Measurements from ENCODE around the gene ACVR1C.
"Not testable (repeated sequence)": the region's sequence is repeated elsewhere in the genome, so short reads cannot be mapped to it uniquely, and the experiment has no call there.

Gene ACVR1C

GRCh38 chr2:157587576-157587975 is 41.1 kb downstream of the ACVR1C start:
- Histone ChIP-seq H3K27ac (ENCODE audit: low read length) (no peak overlapping the region), H3K4me1 (ENCODE audit: control insufficient read depth, insufficient read depth, low read length) (no peaks in the 10 kb centered on the region), H3K36me3 (ENCODE audit: control insufficient read depth, insufficient read depth, low read length) (no peaks in the 10 kb centered on the region), H3K9me3 (ENCODE audit: control insufficient read depth, insufficient read depth, low read length) (no peaks in the 10 kb centered on the region), H3K4me3 (ENCODE audit: low read length) (no peak overlapping the region), H3K27me3 (ENCODE audit: control insufficient read depth, insufficient read depth, low read length) (no peaks in the 10 kb centered on the region)
- WGBS (ENCODE audit: insufficient coverage, insufficient read length), result no CpG with 5 or more reads among the region's 1 CpG
- DNase-seq (ENCODE audit: low read depth, low spot score), result no peak

- H3K36me3 ChIP-seq (ENCODE audit: control insufficient read depth, insufficient read depth, low read length), result no peaks in the 10 kb centered on the region
- no peak for DNase-seq (ENCODE audit: low read depth, low spot score)
- H3K27me3 ChIP-seq (ENCODE audit: control insufficient read depth, insufficient read depth, low read length), result no peaks in the 10 kb centered on the region
- H3K27ac ChIP-seq (ENCODE audit: low read length), result no peak overlapping the region
- no peaks in the 10 kb centered on the region for H3K9me3 ChIP-seq (ENCODE audit: control insufficient read depth, insufficient read depth, low read length)
- no peak overlapping the region for H3K4me3 ChIP-seq (ENCODE audit: low read length)
- H3K4me1 ChIP-seq (ENCODE audit: control insufficient read depth, insufficient read depth, low read length), result no peaks in the 10 kb centered on the region
Measured at GRCh38 chr2:157574165-157574564, 54.5 kb downstream of the ACVR1C start.

- H3K9me3 ChIP-seq (ENCODE audit: control insufficient read depth, insufficient read depth, low read length), result no peaks in the 10 kb centered on the region
- no peaks in the 10 kb centered on the region for H3K4me1 ChIP-seq (ENCODE audit: control insufficient read depth, insufficient read depth, low read length)
- H3K4me3 ChIP-seq (ENCODE audit: low read length), result no peak overlapping the region
- no peak for DNase-seq (ENCODE audit: low read depth, low spot score)
- no peaks in the 10 kb centered on the region for H3K36me3 ChIP-seq (ENCODE audit: control insufficient read depth, insufficient read depth, low read length)
- WGBS (ENCODE audit: insufficient coverage, insufficient read length), result no CpG with 5 or more reads among the region's 2 CpGs
- no peak overlapping the region for H3K27ac ChIP-seq (ENCODE audit: low read length)
- no peaks in the 10 kb centered on the region for H3K27me3 ChIP-seq (ENCODE audit: control insufficient read depth, insufficient read depth, low read length)
Measured at GRCh38 chr2:157572725-157573124, 55.9 kb downstream of the ACVR1C start.

- H3K4me3 ChIP-seq (ENCODE audit: low read length); H3K4me1 ChIP-seq (ENCODE audit: control insufficient read depth, insufficient read depth, low read length); H3K9me3 ChIP-seq (ENCODE audit: control insufficient read depth, insufficient read depth, low read length); H3K27me3 ChIP-seq (ENCODE audit: control insufficient read depth, insufficient read depth, low read length); DNase-seq (ENCODE audit: low read depth, low spot score); H3K36me3 ChIP-seq (ENCODE audit: control insufficient read depth, insufficient read depth, low read length); H3K27ac ChIP-seq (ENCODE audit: low read length): not testable (repeated sequence)
- WGBS (ENCODE audit: insufficient coverage, insufficient read length), result no CpG with 5 or more reads among the region's 15 CpGs
Measured at GRCh38 chr2:157566623-157567022, 62.0 kb downstream of the ACVR1C start.

GRCh38 chr2:157566113-157566512 is 62.6 kb downstream of the ACVR1C start:
- H3K36me3 ChIP-seq (ENCODE audit: control insufficient read depth, insufficient read depth, low read length); H3K9me3 ChIP-seq (ENCODE audit: control insufficient read depth, insufficient read depth, low read length); DNase-seq (ENCODE audit: low read depth, low spot score); H3K27me3 ChIP-seq (ENCODE audit: control insufficient read depth, insufficient read depth, low read length); H3K4me3 ChIP-seq (ENCODE audit: low read length); H3K27ac ChIP-seq (ENCODE audit: low read length); H3K4me1 ChIP-seq (ENCODE audit: control insufficient read depth, insufficient read depth, low read length): not testable (repeated sequence)
- no CpG with 5 or more reads among the region's 10 CpGs for WGBS (ENCODE audit: insufficient coverage, insufficient read length)

GRCh38 chr2:157565550-157565949 is 63.1 kb downstream of the ACVR1C start:
- Histone ChIP-seq H3K9me3 (ENCODE audit: control insufficient read depth, insufficient read depth, low read length) (no peaks in the 10 kb centered on the region), H3K27ac (ENCODE audit: low read length) (no peak overlapping the region), H3K36me3 (ENCODE audit: control insufficient read depth, insufficient read depth, low read length) (no peaks in the 10 kb centered on the region), H3K4me1 (ENCODE audit: control insufficient read depth, insufficient read depth, low read length) (no peaks in the 10 kb centered on the region), H3K27me3 (ENCODE audit: control insufficient read depth, insufficient read depth, low read length) (no peaks in the 10 kb centered on the region), H3K4me3 (ENCODE audit: low read length) (no peak overlapping the region)
- DNase-seq (ENCODE audit: low read depth, low spot score), result no peak
- no CpG with 5 or more reads among the region's 5 CpGs for WGBS (ENCODE audit: insufficient coverage, insufficient read length)

GRCh38 chr2:157559890-157560289 is 68.8 kb downstream of the ACVR1C start:
- Histone ChIP-seq H3K4me1 (ENCODE audit: control insufficient read depth, insufficient read depth, low read length) (no peaks in the 10 kb centered on the region), H3K27ac (ENCODE audit: low read length) (no peak overlapping the region), H3K36me3 (ENCODE audit: control insufficient read depth, insufficient read depth, low read length) (no peaks in the 10 kb centered on the region), H3K9me3 (ENCODE audit: control insufficient read depth, insufficient read depth, low read length) (no peaks in the 10 kb centered on the region), H3K4me3 (ENCODE audit: low read length) (no peak overlapping the region), H3K27me3 (ENCODE audit: control insufficient read depth, insufficient read depth, low read length) (no peaks in the 10 kb centered on the region)
- DNase-seq (ENCODE audit: low read depth, low spot score), result no peak
- 100% methylated on average over 1 of the region's 2 CpGs for WGBS (ENCODE audit: insufficient coverage, insufficient read length)

- H3K9me3 ChIP-seq (ENCODE audit: control insufficient read depth, insufficient read depth, low read length), result no peaks in the 10 kb centered on the region
- no peaks in the 10 kb centered on the region for H3K36me3 ChIP-seq (ENCODE audit: control insufficient read depth, insufficient read depth, low read length)
- WGBS (ENCODE audit: insufficient coverage, insufficient read length), result no CpG with 5 or more reads among the region's 3 CpGs
- no peak for DNase-seq (ENCODE audit: low read depth, low spot score)
- H3K4me1 ChIP-seq (ENCODE audit: control insufficient read depth, insufficient read depth, low read length), result no peaks in the 10 kb centered on the region
- no peak overlapping the region for H3K27ac ChIP-seq (ENCODE audit: low read length)
- no peaks in the 10 kb centered on the region for H3K27me3 ChIP-seq (ENCODE audit: control insufficient read depth, insufficient read depth, low read length)
- H3K4me3 ChIP-seq (ENCODE audit: low read length), result no peak overlapping the region
Measured at GRCh38 chr2:157559461-157559860, 69.2 kb downstream of the ACVR1C start.

- WGBS (ENCODE audit: insufficient coverage, insufficient read length), result no CpG with 5 or more reads among the region's 3 CpGs
- H3K4me3 ChIP-seq (ENCODE audit: low read length), result no peak overlapping the region
- no peaks in the 10 kb centered on the region for H3K9me3 ChIP-seq (ENCODE audit: control insufficient read depth, insufficient read depth, low read length)
- H3K27me3 ChIP-seq (ENCODE audit: control insufficient read depth, insufficient read depth, low read length), result no peaks in the 10 kb centered on the region
- H3K4me1 ChIP-seq (ENCODE audit: control insufficient read depth, insufficient read depth, low read length), result no peaks in the 10 kb centered on the region
- no peaks in the 10 kb centered on the region for H3K36me3 ChIP-seq (ENCODE audit: control insufficient read depth, insufficient read depth, low read length)
- no peak overlapping the region for H3K27ac ChIP-seq (ENCODE audit: low read length)
- no peak for DNase-seq (ENCODE audit: low read depth, low spot score)
Measured at GRCh38 chr2:157559061-157559460, 69.6 kb downstream of the ACVR1C start.

GRCh38 chr2:157557770-157558169 is 70.9 kb downstream of the ACVR1C start:
- Histone ChIP-seq H3K36me3 (ENCODE audit: control insufficient read depth, insufficient read depth, low read length) (no peaks in the 10 kb centered on the region; the same call in 1 of the 2 replicates), H3K4me1 (ENCODE audit: control insufficient read depth, insufficient read depth, low read length) (no peaks in the 10 kb centered on the region), H3K27ac (ENCODE audit: low read length) (no peak overlapping the region), H3K27me3 (ENCODE audit: control insufficient read depth, insufficient read depth, low read length) (no peaks in the 10 kb centered on the region), H3K4me3 (ENCODE audit: low read length) (no peak overlapping the region), H3K9me3 (ENCODE audit: control insufficient read depth, insufficient read depth, low read length) (no peaks in the 10 kb centered on the region)
- no peak for DNase-seq (ENCODE audit: low read depth, low spot score)
- no CpG with 5 or more reads among the region's 1 CpG for WGBS (ENCODE audit: insufficient coverage, insufficient read length)

- no peak overlapping the region for H3K27ac ChIP-seq (ENCODE audit: low read length)
- H3K4me1 ChIP-seq (ENCODE audit: control insufficient read depth, insufficient read depth, low read length), result no peaks in the 10 kb centered on the region
- no peaks in the 10 kb centered on the region for H3K36me3 ChIP-seq (ENCODE audit: control insufficient read depth, insufficient read depth, low read length)
- no peak overlapping the region for H3K4me3 ChIP-seq (ENCODE audit: low read length)
- H3K9me3 ChIP-seq (ENCODE audit: control insufficient read depth, insufficient read depth, low read length), result no peaks in the 10 kb centered on the region
- no CpG with 5 or more reads among the region's 5 CpGs for WGBS (ENCODE audit: insufficient coverage, insufficient read length)
- no peaks in the 10 kb centered on the region for H3K27me3 ChIP-seq (ENCODE audit: control insufficient read depth, insufficient read depth, low read length)
- DNase-seq (ENCODE audit: low read depth, low spot score), result no peak
Measured at GRCh38 chr2:157540102-157540501, 88.6 kb downstream of the ACVR1C start.
